HepG2 (cell line): Measurements from ENCODE around the gene COL4A6. TPM values are rescaled to one million over a fixed set of nuclear protein-coding genes. Genes with fewer than 3 reads are reported as not detected.

ENCODE experiments used
- ATAC-seq: fragments of 200-7000 bp; cut with Tn5 transposase; 3 replicates; pipeline ENCODE4 v1.9.1; 2020; ENCODE audit warnings: mild to moderate bottlenecking, moderate library complexity
- BruUV-seq: library from RNA; stranded (reverse); fragments of 400-500 nt; replicated peaks from 2 replicates; lab custom pipeline; 2021; lab: Mats Ljungman, UMichigan
- CTCF ChIA-PET: fragments of 300-600 bp; formaldehyde crosslinking; extraction: SDS; loops from one replicate; lab custom pipeline; 2021; ENCODE audit warnings: low total read pairs, inconsistent platforms, low intra/inter-chr PET ratio; lab: Yijun Ruan, JAX
- POLR2A ChIA-PET: fragments of 350-600 bp; sonication (Branson Sonifier 250); formaldehyde crosslinking; loops from one replicate; lab custom pipeline; 2020; ENCODE audit warnings: antibody characterized with exemption, inconsistent platforms; lab: Yijun Ruan, JAX
- DNase-seq: peaks from one replicate; pipeline ENCODE4 v3.0.0-alpha.2; 2015; ENCODE audit warnings: low spot score
- FAIRE-seq: peaks from 3 replicates; lab custom pipeline; 2011; peaks lifted over from hg19 to GRCh38; lab: Jason Lieb, UNC
- H2AFZ ChIP-seq: one replicate; pipeline ENCODE4 v1.6.1; 2011; ENCODE audit warnings: low read length, inconsistent platforms
- H3K27ac ChIP-seq: fragments of 300-600 bp; 3 replicates; pipeline ENCODE4 v1.8.0; 2011; ENCODE audit warnings: mixed run types, mild to moderate bottlenecking, mixed read lengths, low read length, inconsistent platforms; ENCODE audit not compliant: insufficient read depth; ENCODE audit errors: extremely low read length
- H3K27me3 ChIP-seq, 2 experiments: fragments of 200-600 bp in 1 of 2; 2 replicates in 1 of 2; 3 replicates in 1 of 2; pipeline versions ENCODE4 v1.6.0 to v1.8.0; 2011; ENCODE audit warnings: low read length in 2 of 2, mild to moderate bottlenecking in 2 of 2, moderate library complexity in 2 of 2, inconsistent platforms in 1 of 2; ENCODE audit not compliant: insufficient read depth in 2 of 2, control insufficient read depth in 1 of 2
- H3K36me3 ChIP-seq, 2 experiments: fragments of 200-600 bp in 1 of 2; replicated peaks in 1 of 2; 2 replicates in 1 of 2; 3 replicates in 1 of 2; pipeline versions ENCODE4 v1.5.1 to v1.8.0; 2011; ENCODE audit warnings: low read length in 2 of 2, inconsistent platforms in 1 of 2; ENCODE audit not compliant: insufficient read depth in 2 of 2, control insufficient read depth in 1 of 2
- H3K4me1 ChIP-seq: 2 replicates; pipeline ENCODE4 v1.5.1; 2012; ENCODE audit warnings: low read length, inconsistent platforms; ENCODE audit not compliant: insufficient read depth
- H3K4me2 ChIP-seq: 2 replicates; pipeline ENCODE4 v1.6.0; 2011; ENCODE audit warnings: low read depth, low read length, inconsistent platforms
- H3K4me3 ChIP-seq, 3 experiments: fragments of 200-600 bp in 1 of 3; sonication (generic), shearing (Covaris generic) in 1 of 3; replicated peaks in 1 of 3; 2 replicates each; pipeline ENCODE4 v1.5.1; 2011 to 2016; ENCODE audit warnings: low read length in 3 of 3, inconsistent platforms in 2 of 3, low read depth in 2 of 3, mild to moderate bottlenecking in 2 of 3, control low read depth in 1 of 3, mixed read lengths in 1 of 3; ENCODE audit not compliant: insufficient read depth in 1 of 3
- H3K79me2 ChIP-seq: one replicate; pipeline ENCODE4 v1.6.1; 2011; ENCODE audit warnings: low read length, inconsistent platforms; ENCODE audit not compliant: insufficient read depth
- H3K9ac ChIP-seq: 2 replicates; pipeline ENCODE4 v1.6.0; 2011; ENCODE audit warnings: mild to moderate bottlenecking, low read depth, low read length, inconsistent platforms; ENCODE audit not compliant: insufficient read depth
- H3K9me3 ChIP-seq: 2 replicates; pipeline ENCODE4 v1.5.1; 2012; ENCODE audit warnings: mild to moderate bottlenecking, low read length
- H4K20me1 ChIP-seq: 2 replicates; pipeline ENCODE4 v1.6.0; 2011; ENCODE audit warnings: inconsistent platforms, mild to moderate bottlenecking, low read length, moderate library complexity; ENCODE audit not compliant: insufficient read depth
- CAMTA2 ChIP-seq: sonication (generic); formaldehyde crosslinking; IDR thresholded peaks from 2 replicates; pipeline ENCODE4 v1.4.0; 2020; ENCODE audit warnings: mild to moderate bottlenecking, missing genetic modification reagents, borderline replicate concordance
- HOXA7 ChIP-seq: sonication (generic); formaldehyde crosslinking; IDR thresholded peaks from 2 replicates; pipeline ENCODE4 v1.8.1; 2022; ENCODE audit warnings: mild to moderate bottlenecking, missing genetic modification reagents, moderate library complexity
- NCOA2 ChIP-seq: sonication (generic); formaldehyde crosslinking; IDR thresholded peaks from 2 replicates; pipeline ENCODE4 v1.8.0; 2022; ENCODE audit warnings: inconsistent platforms
- SALL1 ChIP-seq: sonication (generic); formaldehyde crosslinking; IDR thresholded peaks from 2 replicates; pipeline ENCODE4 v1.8.0; 2022; ENCODE audit warnings: mild to moderate bottlenecking, missing genetic modification reagents
- ZBTB26 ChIP-seq: IDR thresholded peaks from 2 replicates; pipeline ENCODE4 v1.6.1; 2016; ENCODE audit warnings: missing compliant biosample characterization, missing genetic modification reagents, borderline replicate concordance
- ZBTB49 ChIP-seq: sonication (generic); formaldehyde crosslinking; IDR thresholded peaks from 2 replicates; pipeline ENCODE4 v1.4.0; 2020; ENCODE audit warnings: missing genetic modification reagents, borderline replicate concordance
- ZFP37 ChIP-seq: sonication (generic); formaldehyde crosslinking; IDR thresholded peaks from 2 replicates; pipeline ENCODE4 v1.4.0; 2020; ENCODE audit warnings: missing genetic modification reagents, borderline replicate concordance
- ZMYM2 ChIP-seq: sonication (generic); formaldehyde crosslinking; IDR thresholded peaks from 2 replicates; pipeline ENCODE4 v1.8.0; 2022; ENCODE audit warnings: mild to moderate bottlenecking, missing genetic modification reagents
- ZNF329 ChIP-seq: sonication (generic); formaldehyde crosslinking; IDR thresholded peaks from 2 replicates; pipeline ENCODE4 v1.9.0; 2021; ENCODE audit warnings: low read depth, mild to moderate bottlenecking, missing genetic modification reagents
- ZNF562 ChIP-seq: sonication (generic); formaldehyde crosslinking; IDR thresholded peaks from 2 replicates; pipeline ENCODE4 v1.8.0; 2022; ENCODE audit warnings: missing genetic modification reagents, borderline replicate concordance
- ZNF563 ChIP-seq: sonication (generic); formaldehyde crosslinking; IDR thresholded peaks from 2 replicates; pipeline ENCODE4 v1.8.0; 2022; ENCODE audit warnings: mild to moderate bottlenecking, moderate library complexity, missing genetic modification reagents
- ZNF678 ChIP-seq: sonication (generic); formaldehyde crosslinking; IDR thresholded peaks from 2 replicates; pipeline ENCODE4 v1.4.0; 2020; ENCODE audit warnings: mild to moderate bottlenecking, missing genetic modification reagents
- ZNF878 ChIP-seq: sonication (generic); formaldehyde crosslinking; IDR thresholded peaks from 2 replicates; pipeline ENCODE4 v1.8.1; 2023; ENCODE audit warnings: mild to moderate bottlenecking, missing genetic modification reagents, moderate library complexity
- ZNF879 ChIP-seq: sonication (generic); formaldehyde crosslinking; IDR thresholded peaks from 2 replicates; pipeline ENCODE4 v1.8.1; 2023; ENCODE audit warnings: missing genetic modification reagents
- WGBS: methylation state at CpG from one replicate; pipeline ENCODE4 v1.1.6; 2017; ENCODE audit warnings: low lambda C conversion rate; 5-methylcytosine and 5-hydroxymethylcytosine counted together
- in situ Hi-C: cut with HindIII; loops from 2 replicates; pipeline ENCODE4 v1.10.0; 2017; ENCODE audit warnings: low pct_unique_long_range_greater_than_20kb; ENCODE audit not compliant: extremely low pct_ligation_motif_present
- intact Hi-C: fragments of 100-400 bp; cut with micrococcal nuclease; formaldehyde crosslinking; loops from one replicate; pipeline ENCODE4 v1.10.0; 2022; ENCODE audit not compliant: unreplicated experiment
- polyA plus RNA-seq, 8 experiments: library from polyadenylated mRNA; depleted of rRNA in 3 of 8; stranded (reverse) in 7 of 8; unstranded in 1 of 8; fragments of >200 nt; fragmentation: Illumina TruSeq in 4 of 8; extraction: Trizol in 4 of 8; gene quantifications; 2 replicates each; pipeline versions ENCODE4 v1.2.1 to v1.2.3, GENCODE V29; 2011 to 2016; ENCODE audit warnings: low read depth in 4 of 8, missing spikeins in 1 of 8, mixed read lengths in 1 of 8; ENCODE audit not compliant: insufficient read depth in 1 of 8
- total RNA-seq, 5 experiments: library from RNA; depleted of rRNA; stranded (reverse); fragments of >200 nt; fragmentation: Illumina TruSeq; extraction: Trizol; gene quantifications; 2 replicates each; pipeline ENCODE4 v1.2.3, GENCODE V29; 2016; ENCODE audit warnings: low read depth in 1 of 5
- TF ChIP-seq, protein P1 (sequence below): sonication (generic); formaldehyde crosslinking; IDR thresholded peaks from 2 replicates; pipeline ENCODE4 v1.4.0; 2020; ENCODE audit warnings: mild to moderate bottlenecking, missing genetic modification reagents

Gene COL4A6
- total and polyA plus RNA-seq, 2 of the 13 experiments (the other 11 are each of a cell fraction or from before 2014, with no cell fraction given), result 4.5 to 8.2 TPM

GRCh38 chrX:108268434-108269080 is 169.7 kb downstream of the COL4A6 start:
- CTCF ChIA-PET, result no interaction called here
- in situ Hi-C loops (no loop called here), intact Hi-C loops (no loop called here)
- Histone ChIP-seq H3K4me2 (no peak overlapping the region), H2AFZ (no peak overlapping the region), H3K4me3 (no peak overlapping the region), H3K27ac (no peak overlapping the region), H3K4me1 (peaks cover 39% of the 10 kb centered on the region), H3K27me3 (no peaks in the 10 kb centered on the region), H3K79me2 (no peaks in the 10 kb centered on the region), H3K36me3 (no peaks in the 10 kb centered on the region), H3K9ac (no peak overlapping the region), H3K9me3 (no peaks in the 10 kb centered on the region), H4K20me1 (no peaks in the 10 kb centered on the region)
- no peak for TF ChIP-seq SALL1 (CRISPR knock-in tag)
- FAIRE-seq (no peak), ATAC-seq (no peak), DNase-seq (no peak)
- POLR2A ChIA-PET, result no interaction called here
- WGBS, result 100% methylated on average over 1 of the region's 4 CpGs
- BruUV-seq, result no TSS peak

GRCh38 chrX:108267557-108267956 is 170.7 kb downstream of the COL4A6 start:
- intact Hi-C loops, result no loop called here
- CTCF ChIA-PET, result no interaction called here
- BruUV-seq, result no TSS peak
- no peak for TF ChIP-seq ZNF329 (CRISPR knock-in tag)
- TF ChIP-seq, protein P1, sequence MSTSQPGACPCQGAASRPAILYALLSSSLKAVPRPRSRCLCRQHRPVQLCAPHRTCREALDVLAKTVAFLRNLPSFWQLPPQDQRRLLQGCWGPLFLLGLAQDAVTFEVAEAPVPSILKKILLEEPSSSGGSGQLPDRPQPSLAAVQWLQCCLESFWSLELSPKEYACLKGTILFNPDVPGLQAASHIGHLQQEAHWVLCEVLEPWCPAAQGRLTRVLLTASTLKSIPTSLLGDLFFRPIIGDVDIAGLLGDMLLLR (CRISPR knock-in tag), result no peak
- TF ChIP-seq ZBTB49 (CRISPR knock-in tag), result no peak
- no peak for TF ChIP-seq ZFP37 (CRISPR knock-in tag)
- TF ChIP-seq ZNF879 (CRISPR knock-in tag), result no peak
- no peak for TF ChIP-seq ZNF563 (CRISPR knock-in tag)
- TF ChIP-seq ZBTB26, result no peak
- TF ChIP-seq NCOA2 (CRISPR knock-in tag), result no peak
- no peak for TF ChIP-seq ZNF562 (CRISPR knock-in tag)
- TF ChIP-seq CAMTA2 (CRISPR knock-in tag), result no peak
- no peak for TF ChIP-seq ZMYM2 (CRISPR knock-in tag)
- TF ChIP-seq HOXA7, result no peak
- no peak for TF ChIP-seq ZNF878 (CRISPR knock-in tag)
- no peak for TF ChIP-seq ZNF678 (CRISPR knock-in tag)

More at GRCh38 chrX:108267557-108267956, 170.7 kb downstream of the COL4A6 start:
- DNase-seq (no peak), FAIRE-seq (no peak), ATAC-seq (no peak)
- 50% methylated on average over 2 of the region's 2 CpGs for WGBS
- no peaks in the 10 kb centered on the region for H3K9me3 ChIP-seq
- in situ Hi-C loops, result no loop called here
- no peak overlapping the region for H3K27ac ChIP-seq
- H3K4me1 ChIP-seq, result peaks cover 49% of the 10 kb centered on the region
- H3K9ac ChIP-seq, result no peak overlapping the region
- no peaks in the 10 kb centered on the region for H3K27me3 ChIP-seq
- H4K20me1 ChIP-seq, result no peaks in the 10 kb centered on the region
- no peaks in the 10 kb centered on the region for H3K36me3 ChIP-seq
- H3K4me3 ChIP-seq, result no peak overlapping the region
- POLR2A ChIA-PET, result no interaction called here
- H2AFZ ChIP-seq, result no peak overlapping the region
- no peaks in the 10 kb centered on the region for H3K79me2 ChIP-seq
- no peak overlapping the region for H3K4me2 ChIP-seq
